Measurements from ENCODE around the gene CHDH.

DNA sequence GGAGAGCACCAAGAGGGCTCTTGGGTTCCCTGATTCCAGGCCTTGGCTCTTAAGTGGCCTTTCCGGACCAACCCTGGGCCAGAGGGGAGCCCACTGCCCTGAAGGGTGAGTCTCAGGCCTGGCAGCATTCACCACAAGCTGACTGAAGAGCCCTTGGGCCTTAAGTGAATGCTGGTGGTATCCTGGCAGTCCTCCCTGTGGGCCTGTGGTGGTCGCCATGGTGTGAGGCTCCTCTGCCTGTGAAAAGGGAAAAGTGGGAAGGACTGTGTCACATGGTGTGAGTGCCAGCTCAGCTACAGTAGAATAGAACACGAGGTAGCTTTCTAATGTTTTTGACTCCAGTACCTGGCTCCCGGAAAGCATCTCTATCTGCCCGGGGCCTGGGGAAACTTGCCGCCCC lies 15.3 kb downstream of the CHDH start:
- TF ChIP-seq POLR2AphosphoS5 (IDR thresholded peaks at IDR 0.05; ENCODE audit: borderline replicate concordance, low read depth, low read length) (no peak), EZH2 (IDR thresholded peaks at IDR 0.05) (no peak)
